K562 (cell line): ENCODE data around the gene STXBP4. TPM values are rescaled to one million over a fixed set of nuclear protein-coding genes. Genes with fewer than 3 reads are reported as not detected.

Experiments used
- ATAC-seq: fragments of 200-7000 bp; cut with Tn5 transposase; 3 replicates; pipeline ENCODE4 v1.9.1; 2020; ENCODE audit warnings: moderate library complexity
- BruUV-seq: library from RNA; stranded (reverse); fragments of 400-500 nt; replicated peaks from 2 replicates; lab custom pipeline; 2021; lab: Mats Ljungman, UMichigan
- CTCF ChIA-PET: fragments of 300-600 bp; formaldehyde crosslinking; extraction: SDS; loops from one replicate; lab custom pipeline; 2021; ENCODE audit warnings: low intra/inter-chr PET ratio; lab: Yijun Ruan, JAX
- POLR2A ChIA-PET: fragments of 300-600, 350-650 bp; sonication (Branson Sonifier 250); formaldehyde crosslinking; extraction: SDS; loops from one replicate; lab custom pipeline; 2021; ENCODE audit warnings: antibody characterized with exemption, inconsistent platforms; lab: Yijun Ruan, JAX
- DNase-seq, 4 experiments: peaks; one replicate each; pipeline versions ENCODE4 v3.0.0 to v3.0.0-alpha.2; 2011 to 2018; ENCODE audit warnings: low spot score in 3 of 4, mixed read lengths in 3 of 4; ENCODE audit errors: extremely low read depth in 1 of 4
- FAIRE-seq: peaks from 2 replicates; lab custom pipeline; 2011; peaks lifted over from hg19 to GRCh38; lab: Jason Lieb, UNC
- H2AFZ ChIP-seq: 2 replicates; pipeline ENCODE4 v1.6.0; 2011; ENCODE audit warnings: low read depth, low read length, control low read depth, inconsistent platforms
- H3K27ac ChIP-seq: fragments of 200-600 bp; 3 replicates; pipeline ENCODE4 v1.8.0; 2011; ENCODE audit warnings: low read depth, mild to moderate bottlenecking, control low read depth, inconsistent platforms, low read length, moderate library complexity, mixed read lengths; ENCODE audit errors: extremely low read depth
- H3K27me3 ChIP-seq, 2 experiments: fragments of 300-600 bp in 1 of 2; 2 replicates in 1 of 2; 3 replicates in 1 of 2; pipeline versions ENCODE4 v1.6.0 to v1.8.0; 2011; ENCODE audit warnings: inconsistent platforms in 2 of 2, low read length in 2 of 2, mild to moderate bottlenecking in 1 of 2, mixed read lengths in 1 of 2, moderate library complexity in 1 of 2; ENCODE audit not compliant: control insufficient read depth in 2 of 2, insufficient read depth in 2 of 2
- H3K36me3 ChIP-seq: fragments of 300-600 bp; 3 replicates; pipeline ENCODE4 v1.8.0; 2011; ENCODE audit warnings: mild to moderate bottlenecking, low read length, inconsistent platforms; ENCODE audit not compliant: control insufficient read depth, insufficient read depth
- H3K4me1 ChIP-seq, 2 experiments: fragments of 200-600 bp in 1 of 2; replicated peaks in 1 of 2; 2 replicates in 1 of 2; 3 replicates in 1 of 2; pipeline versions ENCODE4 v1.5.1 to v1.8.0; 2011; ENCODE audit warnings: inconsistent platforms in 2 of 2, low read length in 2 of 2, mild to moderate bottlenecking in 1 of 2, mixed read lengths in 1 of 2, moderate library complexity in 1 of 2; ENCODE audit not compliant: control insufficient read depth in 2 of 2, insufficient read depth in 2 of 2
- H3K4me2 ChIP-seq: 2 replicates; pipeline ENCODE4 v1.6.1; 2011; ENCODE audit warnings: low read length, control low read depth, inconsistent platforms, mixed read lengths; ENCODE audit not compliant: insufficient read depth
- H3K4me3 ChIP-seq: fragments of 200-600 bp; sonication (generic), shearing (Covaris generic); 2 replicates; pipeline ENCODE4 v1.5.1; 2016; ENCODE audit warnings: control low read depth, inconsistent platforms
- H3K79me2 ChIP-seq: fragments of 200-600 bp; 3 replicates; pipeline ENCODE4 v1.8.0; 2011; ENCODE audit warnings: low read length, inconsistent platforms; ENCODE audit not compliant: control insufficient read depth, insufficient read depth
- H3K9ac ChIP-seq, 2 experiments: 2 replicates each; pipeline versions ENCODE4 v1.6.0 to v1.6.1; 2011; ENCODE audit warnings: low read depth in 2 of 2, low read length in 2 of 2, control low read depth in 1 of 2, inconsistent platforms in 1 of 2, mild to moderate bottlenecking in 1 of 2, mixed read lengths in 1 of 2; ENCODE audit not compliant: insufficient read depth in 1 of 2
- H3K9me1 ChIP-seq: one replicate; pipeline ENCODE4 v1.6.0; 2011; ENCODE audit warnings: inconsistent platforms, mild to moderate bottlenecking, low read length, moderate library complexity; ENCODE audit not compliant: control insufficient read depth, insufficient read depth
- H3K9me3 ChIP-seq: replicated peaks from 2 replicates; pipeline ENCODE4 v1.5.1; 2011; ENCODE audit warnings: low read depth, low read length, inconsistent platforms; ENCODE audit not compliant: control insufficient read depth, insufficient read depth
- H4K20me1 ChIP-seq: replicated peaks from 2 replicates; pipeline ENCODE4 v1.6.1; 2011; ENCODE audit warnings: low read length, inconsistent platforms, mixed read lengths; ENCODE audit not compliant: control insufficient read depth, insufficient read depth
- ATF4 ChIP-seq: fragments of 450-650 bp; formaldehyde crosslinking; IDR thresholded peaks from 2 replicates; pipeline ENCODE4 v1.4.0; 2022; ENCODE audit warnings: mild to moderate bottlenecking, moderate library complexity
- CBX2 ChIP-seq: fragments of 200-600 bp; sonication (generic); IDR thresholded peaks from one replicate; pipeline ENCODE4 v1.6.1; 2012; ENCODE audit warnings: mild to moderate bottlenecking, low read length, inconsistent platforms; ENCODE audit not compliant: insufficient read depth, poor library complexity, severe bottlenecking
- E2F5 ChIP-seq: sonication (generic); formaldehyde crosslinking; IDR thresholded peaks from 2 replicates; pipeline ENCODE4 v1.8.0; 2022; ENCODE audit warnings: mild to moderate bottlenecking, missing genetic modification reagents
- ELK3 ChIP-seq: fragments of 450-650 bp; formaldehyde crosslinking; IDR thresholded peaks from 2 replicates; pipeline ENCODE4 v1.4.0; 2020; ENCODE audit warnings: mild to moderate bottlenecking
- RBBP5 ChIP-seq: fragments of 200-600 bp; sonication (generic); IDR thresholded peaks from 2 replicates; pipeline ENCODE4 v1.6.1; 2012; ENCODE audit warnings: borderline replicate concordance, mild to moderate bottlenecking, low read length, control low read depth, inconsistent platforms; ENCODE audit not compliant: insufficient read depth, poor library complexity, severe bottlenecking
- RBM15 ChIP-seq: fragments of 200-400 bp; formaldehyde crosslinking; IDR thresholded peaks from 2 replicates; pipeline ENCODE4 v1.6.1; 2018; ENCODE audit warnings: mild to moderate bottlenecking, low read length, moderate library complexity; ENCODE audit not compliant: insufficient read depth
- RFX7 ChIP-seq: fragments of 250-450 bp; sonication (Bioruptor Pico); IDR thresholded peaks from 2 replicates; pipeline ENCODE4 v1.5.1; 2021; ENCODE audit warnings: mild to moderate bottlenecking
- STAT5A ChIP-seq: IDR thresholded peaks from 2 replicates; pipeline ENCODE4 v1.6.1; 2012; ENCODE audit warnings: low read length, inconsistent platforms, borderline replicate concordance
- TCF15 ChIP-seq: fragments of 250-450 bp; sonication (Bioruptor Pico); IDR thresholded peaks from 2 replicates; pipeline ENCODE4 v1.8.0; 2022; ENCODE audit warnings: moderate library complexity, mild to moderate bottlenecking, inconsistent platforms
- ZBTB1 ChIP-seq: sonication (generic); formaldehyde crosslinking; IDR thresholded peaks from 2 replicates; pipeline ENCODE4 v1.8.1; 2023; ENCODE audit warnings: missing genetic modification reagents, low read depth, mild to moderate bottlenecking, borderline replicate concordance
- ZNF239 ChIP-seq: fragments of 250-450 bp; sonication (Bioruptor Pico); IDR thresholded peaks from 2 replicates; pipeline ENCODE4 v1.4.0; 2020; ENCODE audit warnings: mild to moderate bottlenecking
- WGBS: fragments of 100-300 bp; shearing (Covaris generic); methylation state at CpG from one replicate; pipeline ENCODE4 v1.1.6; 2016; ENCODE audit warnings: low coverage, mixed read lengths; ENCODE audit not compliant: insufficient coverage; ENCODE audit errors: missing lambda C conversion rate; 5-methylcytosine and 5-hydroxymethylcytosine counted together
- in situ Hi-C: fragments of 300-500 bp; cut with MboI; formaldehyde crosslinking; loops from 4 replicates; pipeline ENCODE4 v1.15.0; 2018; ENCODE audit warnings: inconsistent platforms, mixed read lengths
- intact Hi-C: fragments of 100-400 bp; cut with micrococcal nuclease; formaldehyde crosslinking; loops from 2 replicates; pipeline ENCODE4 v1.14.2; 2022
- polyA plus RNA-seq, 8 experiments: library from polyadenylated mRNA; depleted of rRNA in 4 of 8; stranded (reverse) in 5 of 8; unstranded in 3 of 8; fragments of >200 nt; fragmentation: Nextera tagmentation in 2 of 8; fragmentation: Illumina TruSeq in 1 of 8; extraction: Ambion mirVana in 2 of 8; extraction: Trizol in 1 of 8; gene quantifications; 2 replicates each; pipeline versions ENCODE4 v1.2.1 to v1.2.3, GENCODE V29; 2011 to 2014; ENCODE audit warnings: inconsistent platforms in 1 of 8, missing spikeins in 1 of 8
- total RNA-seq, 7 experiments: library from RNA; depleted of rRNA in 6 of 7; stranded (reverse); fragments of >200 nt in 6 of 7; fragmentation: Illumina TruSeq in 2 of 7; extraction: Trizol in 2 of 7; gene quantifications; 2 replicates each; pipeline versions ENCODE4 v1.2.1 to v1.2.3, GENCODE V29; 2011 to 2021; ENCODE audit warnings: low replicate concordance in 1 of 7

STXBP4 gene
- total and polyA plus RNA-seq, 9 of the 15 experiments (the other 6 are each of a cell fraction or from before 2014, with no cell fraction given), result 11.6 to 23.2 (median 18.5) TPM

- FAIRE-seq, result no peak
- WGBS, result 14% methylated on average over 2 of the region's 2 CpGs
Observed at GRCh38 chr17:55116440-55116914, 147.9 kb downstream of the STXBP4 start.

More at GRCh38 chr17:55116440-55116914, 147.9 kb downstream of the STXBP4 start:
- no TSS peak for BruUV-seq
- Histone ChIP-seq H3K79me2 (no peaks in the 10 kb centered on the region), H3K27ac (no peak overlapping the region), H3K9ac (no peak overlapping the region), H4K20me1 (no peaks in the 10 kb centered on the region), H3K4me3 (no peak overlapping the region), H3K36me3 (no peaks in the 10 kb centered on the region), H3K4me1 (no peaks in the 10 kb centered on the region), H3K9me1 (no peaks in the 10 kb centered on the region), H3K4me2 (no peak overlapping the region), H2AFZ (no peak overlapping the region), H3K9me3 (no peaks in the 10 kb centered on the region), H3K27me3 (no peaks in the 10 kb centered on the region)
- no peak for ATAC-seq
- TF ChIP-seq ELK3 (CRISPR knock-in tag), result no peak
- TF ChIP-seq STAT5A, result no peak
- no peak for TF ChIP-seq CBX2
- TF ChIP-seq ZNF239, result no peak
- no peak for TF ChIP-seq RBM15
- TF ChIP-seq RFX7 (CRISPR knock-in tag), result no peak
- TF ChIP-seq E2F5, result no peak
- no peak for TF ChIP-seq TCF15
- TF ChIP-seq ATF4 (CRISPR knock-in tag), result no peak
- no peak for TF ChIP-seq RBBP5
- no peak for TF ChIP-seq ZBTB1 (CRISPR knock-in tag)
- CTCF ChIA-PET, result no interaction called here
- intact Hi-C loops, result no loop called here
- no peak for DNase-seq
- in situ Hi-C loops, result no loop called here
- POLR2A ChIA-PET, result no interaction called here
